ENCODE measurements around the gene ST13.
"Not testable (repeated sequence)": the region's sequence is repeated elsewhere in the genome, so short reads cannot be mapped to it uniquely, and the experiment has no call there.

ST13 gene

GRCh38 chr22:40853333-40853732 lies 3.1 kb downstream of the ST13 start:
- TF ChIP-seq CTCF (IDR thresholded peaks at IDR 0.05; ENCODE audit: low read depth, low read length): no peak
- in situ Hi-C loops (cut with HindIII; ENCODE audit: low sequenced_read_pairs): no loop called here
- H3K4me3 ChIP-seq (ENCODE audit: low read depth, low read length): no peak overlapping the region
- no peak for DNase-seq (ENCODE audit: low read depth, low spot score)

GRCh38 chr22:40845816-40846215 lies 10.6 kb downstream of the ST13 start:
- in situ Hi-C loops (cut with HindIII; ENCODE audit: low sequenced_read_pairs); DNase-seq (ENCODE audit: low read depth, low spot score); H3K4me3 ChIP-seq (ENCODE audit: low read depth, low read length): not testable (repeated sequence)

GRCh38 chr22:40844951-40845350 lies 11.5 kb downstream of the ST13 start:
- no peak for DNase-seq (ENCODE audit: low read depth, low spot score)
- TF ChIP-seq CTCF (IDR thresholded peaks at IDR 0.05; ENCODE audit: low read depth, low read length): no peak
- in situ Hi-C loops (cut with HindIII; ENCODE audit: low sequenced_read_pairs): no loop called here
- H3K4me3 ChIP-seq (ENCODE audit: low read depth, low read length): no peak overlapping the region

GRCh38 chr22:40838486-40838885 lies 18.0 kb downstream of the ST13 start:
- no peak for DNase-seq (ENCODE audit: low read depth, low spot score)
- in situ Hi-C loops (cut with HindIII; ENCODE audit: low sequenced_read_pairs): no loop called here
- H3K4me3 ChIP-seq (ENCODE audit: low read depth, low read length): no peak overlapping the region
- TF ChIP-seq CTCF (IDR thresholded peaks at IDR 0.05; ENCODE audit: low read depth, low read length): no peak

- in situ Hi-C loops (cut with HindIII; ENCODE audit: low sequenced_read_pairs): no loop called here
- no peak for DNase-seq (ENCODE audit: low read depth, low spot score)
- TF ChIP-seq CTCF (IDR thresholded peaks at IDR 0.05; ENCODE audit: low read depth, low read length): no peak
- H3K4me3 ChIP-seq (ENCODE audit: low read depth, low read length): no peak overlapping the region
Measured at GRCh38 chr22:40834619-40835018, 21.8 kb downstream of the ST13 start.

- in situ Hi-C loops (cut with HindIII; ENCODE audit: low sequenced_read_pairs): no loop called here
- no peak overlapping the region for H3K4me3 ChIP-seq (ENCODE audit: low read depth, low read length)
- no peak for DNase-seq (ENCODE audit: low read depth, low spot score)
- TF ChIP-seq CTCF (IDR thresholded peaks at IDR 0.05; ENCODE audit: low read depth, low read length): no peak
Measured at GRCh38 chr22:40829131-40829530, 27.3 kb downstream of the ST13 start.

- TF ChIP-seq CTCF (IDR thresholded peaks at IDR 0.05; ENCODE audit: low read depth, low read length): no peak
Measured at GRCh38 chr22:40826984-40827741, 29.3 kb downstream of the ST13 start.

GRCh38 chr22:40826292-40826691 lies 30.1 kb downstream of the ST13 start:
- in situ Hi-C loops (cut with HindIII; ENCODE audit: low sequenced_read_pairs); DNase-seq (ENCODE audit: low read depth, low spot score); H3K4me3 ChIP-seq (ENCODE audit: low read depth, low read length): not testable (repeated sequence)

More at GRCh38 chr22:40826984-40827741, 29.3 kb downstream of the ST13 start:
- no peak overlapping the region for H3K4me3 ChIP-seq (ENCODE audit: low read depth, low read length)
- DNase-seq (ENCODE audit: low read depth, low spot score): no peak
- in situ Hi-C loops (cut with HindIII; ENCODE audit: low sequenced_read_pairs): no loop called here

All from astrocyte of the spinal cord (primary cell).